ENCODE results near the gene GAK. TPM values are rescaled to one million over a fixed set of nuclear protein-coding genes. Genes with fewer than 3 reads are reported as not detected.

Gene GAK
- polyA plus RNA-seq, 1 donor (not counting 4 experiments of a cell fraction or from before 2014, with no cell fraction given) = 18.4 TPM

DNA sequence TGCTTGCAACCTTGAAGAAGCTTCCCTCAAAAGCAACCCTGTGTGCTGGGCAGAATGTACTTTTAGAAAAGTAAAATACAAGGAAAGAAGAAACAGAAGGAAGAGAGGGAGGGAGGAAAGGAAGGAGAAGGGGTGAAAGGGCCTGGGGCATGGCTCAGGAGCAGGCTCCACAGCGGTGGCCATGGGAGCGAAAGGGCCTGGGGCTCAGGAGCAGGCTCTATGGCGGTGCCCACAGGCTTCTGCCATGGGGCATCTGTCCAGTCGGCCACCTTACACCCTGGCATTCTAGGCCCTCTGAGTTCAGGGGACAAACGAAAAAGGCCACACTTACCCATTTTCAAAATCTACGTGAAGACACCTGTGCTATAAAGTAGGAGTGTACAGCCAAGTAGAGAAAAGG lies 31.4 kb downstream of the GAK start:
- dilution Hi-C loops (cut with MboI; ENCODE audit: extremely low pct_ligation_motif_present, low sequenced_read_pairs) = no loop called here
- Histone ChIP-seq H3K4me2 (ENCODE audit: control insufficient read depth, extremely low read depth, insufficient read depth, low read depth, low read length) (no peak overlapping the region), H3K36me3 (ENCODE audit: control insufficient read depth in 2 of 2, extremely low read depth in 1 of 2, insufficient read depth in 2 of 2, low read length in 2 of 2) (peaks cover 7 to 22% of the 10 kb centered on the region in 2 experiments), H3K79me2 (ENCODE audit: control insufficient read depth, insufficient read depth, low read length) (peaks cover 16% of the 10 kb centered on the region), H3K27me3 (ENCODE audit: control insufficient read depth, extremely low read depth, insufficient read depth, low read length) (no peaks in the 10 kb centered on the region), H2AFZ (ENCODE audit: control insufficient read depth, low read length) (no peak overlapping the region), H3K9me3 (ENCODE audit: control insufficient read depth, low read depth, low read length) (no peaks in the 10 kb centered on the region), H3K4me1 (ENCODE audit: control insufficient read depth, extremely low read depth, insufficient read depth, low read length) (no peaks in the 10 kb centered on the region), H4K20me1 (ENCODE audit: control insufficient read depth, extremely low read depth, insufficient read depth, low read length) (no peaks in the 10 kb centered on the region), H3K9me1 (ENCODE audit: control insufficient read depth, extremely low read depth, insufficient read depth, low read length) (no peaks in the 10 kb centered on the region), H3K4me3 (ENCODE audit: control insufficient read depth in 2 of 3, extremely low read depth in 1 of 3, insufficient read depth in 2 of 3, low read depth in 1 of 3, low read length in 3 of 3) (no peak overlapping the region), H3K27ac (ENCODE audit: control insufficient read depth, insufficient read depth, low read length) (no peak overlapping the region), H3K9ac (ENCODE audit: control insufficient read depth, extremely low read depth, insufficient read depth, low read length) (no peak overlapping the region)
- DNase-seq (ENCODE audit: low read depth, low spot score) (no peak), FAIRE-seq (no peak)
- TF ChIP-seq EZH2 (IDR thresholded peaks at IDR 0.05; ENCODE audit: low read length) = no peak
- TF ChIP-seq, protein P1, sequence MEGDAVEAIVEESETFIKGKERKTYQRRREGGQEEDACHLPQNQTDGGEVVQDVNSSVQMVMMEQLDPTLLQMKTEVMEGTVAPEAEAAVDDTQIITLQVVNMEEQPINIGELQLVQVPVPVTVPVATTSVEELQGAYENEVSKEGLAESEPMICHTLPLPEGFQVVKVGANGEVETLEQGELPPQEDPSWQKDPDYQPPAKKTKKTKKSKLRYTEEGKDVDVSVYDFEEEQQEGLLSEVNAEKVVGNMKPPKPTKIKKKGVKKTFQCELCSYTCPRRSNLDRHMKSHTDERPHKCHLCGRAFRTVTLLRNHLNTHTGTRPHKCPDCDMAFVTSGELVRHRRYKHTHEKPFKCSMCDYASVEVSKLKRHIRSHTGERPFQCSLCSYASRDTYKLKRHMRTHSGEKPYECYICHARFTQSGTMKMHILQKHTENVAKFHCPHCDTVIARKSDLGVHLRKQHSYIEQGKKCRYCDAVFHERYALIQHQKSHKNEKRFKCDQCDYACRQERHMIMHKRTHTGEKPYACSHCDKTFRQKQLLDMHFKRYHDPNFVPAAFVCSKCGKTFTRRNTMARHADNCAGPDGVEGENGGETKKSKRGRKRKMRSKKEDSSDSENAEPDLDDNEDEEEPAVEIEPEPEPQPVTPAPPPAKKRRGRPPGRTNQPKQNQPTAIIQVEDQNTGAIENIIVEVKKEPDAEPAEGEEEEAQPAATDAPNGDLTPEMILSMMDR (optimal IDR thresholded peaks at IDR 0.05 in 1 of 3, IDR thresholded peaks at IDR 0.05 in 1 of 3, conservative IDR thresholded peaks at IDR 0.05 in 1 of 3; ENCODE audit: extremely low read depth in 1 of 3, insufficient read depth in 2 of 3, low read length in 3 of 3) = no peak

DNA sequence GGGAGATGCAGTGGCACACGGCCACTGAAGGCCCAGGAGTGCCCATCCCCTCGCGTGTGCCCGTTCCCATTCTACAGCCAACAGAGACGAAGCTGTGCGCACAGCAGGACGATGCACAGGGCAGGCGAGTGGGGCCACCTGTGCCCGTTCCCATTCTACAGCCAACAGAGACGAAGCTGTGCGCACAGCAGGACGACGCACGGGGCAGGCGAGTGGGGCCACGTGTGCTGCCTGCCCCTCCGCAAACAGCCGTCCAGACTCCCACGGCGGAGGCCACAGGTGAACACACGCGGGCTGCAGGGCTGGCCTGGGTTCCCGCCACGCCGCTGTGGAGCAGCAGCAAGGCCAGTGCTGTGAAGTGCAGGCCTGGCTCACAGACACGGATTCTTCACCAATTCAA lies 32.0 kb downstream of the GAK start:
- H3K4me2 ChIP-seq (ENCODE audit: control insufficient read depth, extremely low read depth, insufficient read depth, low read depth, low read length) = no peak overlapping the region
- H3K4me3 ChIP-seq (ENCODE audit: control insufficient read depth in 2 of 3, extremely low read depth in 1 of 3, insufficient read depth in 2 of 3, low read depth in 1 of 3, low read length in 3 of 3) = no peak overlapping the region
- TF ChIP-seq, protein P1 (optimal IDR thresholded peaks at IDR 0.05 in 1 of 3, IDR thresholded peaks at IDR 0.05 in 1 of 3, conservative IDR thresholded peaks at IDR 0.05 in 1 of 3; ENCODE audit: extremely low read depth in 1 of 3, insufficient read depth in 2 of 3, low read length in 3 of 3) = no peak
- no peak for TF ChIP-seq EZH2 (IDR thresholded peaks at IDR 0.05; ENCODE audit: low read length)
- no peak for DNase-seq (ENCODE audit: low read depth, low spot score)
- H3K4me1 ChIP-seq (ENCODE audit: control insufficient read depth, extremely low read depth, insufficient read depth, low read length) = no peaks in the 10 kb centered on the region
- no peaks in the 10 kb centered on the region for H4K20me1 ChIP-seq (ENCODE audit: control insufficient read depth, extremely low read depth, insufficient read depth, low read length)
- no peak overlapping the region for H3K27ac ChIP-seq (ENCODE audit: control insufficient read depth, insufficient read depth, low read length)
- no peaks in the 10 kb centered on the region for H3K9me3 ChIP-seq (ENCODE audit: control insufficient read depth, low read depth, low read length)
- H3K36me3 ChIP-seq (ENCODE audit: control insufficient read depth in 2 of 2, extremely low read depth in 1 of 2, insufficient read depth in 2 of 2, low read length in 2 of 2) = peaks cover 11 to 27% of the 10 kb centered on the region in 2 experiments
- H3K79me2 ChIP-seq (ENCODE audit: control insufficient read depth, insufficient read depth, low read length) = peaks cover 13% of the 10 kb centered on the region
- H3K9ac ChIP-seq (ENCODE audit: control insufficient read depth, extremely low read depth, insufficient read depth, low read length) = no peak overlapping the region
- no peaks in the 10 kb centered on the region for H3K27me3 ChIP-seq (ENCODE audit: control insufficient read depth, extremely low read depth, insufficient read depth, low read length)
- dilution Hi-C loops (cut with MboI; ENCODE audit: extremely low pct_ligation_motif_present, low sequenced_read_pairs) = no loop called here
- H2AFZ ChIP-seq (ENCODE audit: control insufficient read depth, low read length) = no peak overlapping the region
- FAIRE-seq = no peak
- no peaks in the 10 kb centered on the region for H3K9me1 ChIP-seq (ENCODE audit: control insufficient read depth, extremely low read depth, insufficient read depth, low read length)

Data from keratinocyte (primary cell).